Liver (tissue), 9 donors: ENCODE measurements around the gene DUOXA1. TPM values are rescaled to one million over a fixed set of nuclear protein-coding genes. Genes with fewer than 3 reads are reported as not detected.
"Not testable (repeated sequence)": the region's sequence is repeated elsewhere in the genome, so short reads cannot be mapped to it uniquely, and the experiment has no call there.

Experiments used
- DNase-seq: peaks from one replicate; pipeline ENCODE4 v3.0.0-alpha.2; 2017; ENCODE audit warnings: low spot score
- H3K27ac ChIP-seq, 2 donors: one replicate each; pipeline ENCODE4 v1.7.0; 2013; ENCODE audit warnings: inconsistent platforms in 2 of 2, low read length in 2 of 2, control low read depth in 1 of 2, low read depth in 1 of 2, mild to moderate bottlenecking in 1 of 2
- H3K27me3 ChIP-seq, 4 donors: one replicate each; pipeline versions ENCODE4 v1.6.1 to v1.7.0; 2013; ENCODE audit warnings: low read length in 3 of 4, inconsistent platforms in 1 of 4, mild to moderate bottlenecking in 1 of 4, moderate library complexity in 1 of 4; ENCODE audit not compliant: control insufficient read depth in 4 of 4, insufficient read depth in 4 of 4
- H3K36me3 ChIP-seq, 4 donors: one replicate each; pipeline versions ENCODE4 v1.6.1 to v1.7.0; 2013; ENCODE audit warnings: low read length in 3 of 4, mild to moderate bottlenecking in 3 of 4, low read depth in 1 of 4, moderate library complexity in 1 of 4; ENCODE audit not compliant: control insufficient read depth in 4 of 4, insufficient read depth in 3 of 4
- H3K4me1 ChIP-seq, 4 donors: one replicate each; pipeline versions ENCODE4 v1.6.1 to v1.7.0; 2013; ENCODE audit warnings: low read length in 3 of 4, mild to moderate bottlenecking in 3 of 4, moderate library complexity in 1 of 4; ENCODE audit not compliant: control insufficient read depth in 4 of 4, insufficient read depth in 4 of 4
- H3K4me3 ChIP-seq, 3 donors: one replicate each; pipeline versions ENCODE4 v1.6.1 to v1.7.0; 2013; ENCODE audit warnings: low read length in 3 of 3, control low read depth in 1 of 3, low read depth in 1 of 3, mild to moderate bottlenecking in 1 of 3
- H3K9ac ChIP-seq, 2 donors: one replicate each; pipeline ENCODE4 v1.7.0; 2013; ENCODE audit warnings: low read length in 2 of 2, mild to moderate bottlenecking in 2 of 2, moderate library complexity in 2 of 2, control low read depth in 1 of 2, low read depth in 1 of 2
- H3K9me3 ChIP-seq, 4 donors: one replicate each; pipeline versions ENCODE4 v1.6.1 to v1.7.0; 2013; ENCODE audit warnings: low read length in 3 of 4; ENCODE audit not compliant: control insufficient read depth in 4 of 4
- CTCF ChIP-seq: fragments of 150-350 bp; IDR thresholded peaks from 2 replicates; pipeline ENCODE4 v1.5.1; 2017; ENCODE audit warnings: improper control_type of control experiment, low read depth, low read length; ENCODE audit not compliant: missing input control
- EGR1 ChIP-seq, 2 donors: IDR thresholded peaks; 2 replicates each; pipeline ENCODE4 v1.6.1; 2016 to 2018; ENCODE audit warnings: antibody characterized with exemption in 2 of 2, low read depth in 2 of 2
- FOXA1 ChIP-seq: IDR thresholded peaks from 2 replicates; pipeline ENCODE4 v1.6.1; 2016; ENCODE audit warnings: antibody characterized with exemption
- FOXA2 ChIP-seq: IDR thresholded peaks from 2 replicates; pipeline ENCODE4 v1.6.1; 2016; ENCODE audit warnings: antibody characterized with exemption
- GABPA ChIP-seq, 2 donors: IDR thresholded peaks in 1 of 2; conservative IDR thresholded peaks in 1 of 2; 2 replicates each; pipeline ENCODE4 v1.6.1; 2016; ENCODE audit warnings: antibody characterized with exemption in 2 of 2, mild to moderate bottlenecking in 1 of 2, moderate library complexity in 1 of 2
- HNF4A ChIP-seq, 2 donors: conservative IDR thresholded peaks; 2 replicates each; pipeline ENCODE4 v1.6.1; 2016; ENCODE audit warnings: antibody characterized with exemption in 2 of 2, mild to moderate bottlenecking in 2 of 2
- HNF4G ChIP-seq: IDR thresholded peaks from 2 replicates; pipeline ENCODE4 v1.6.1; 2016; ENCODE audit warnings: antibody characterized with exemption
- JUND ChIP-seq, 2 donors: IDR thresholded peaks; 2 replicates each; pipeline ENCODE4 v1.6.1; 2016; ENCODE audit warnings: antibody characterized with exemption in 2 of 2
- NR2F2 ChIP-seq: IDR thresholded peaks from 2 replicates; pipeline ENCODE4 v1.6.1; 2016; ENCODE audit warnings: antibody characterized with exemption
- RAD21 ChIP-seq, 2 donors: IDR thresholded peaks; 2 replicates each; pipeline ENCODE4 v1.6.1; 2016; ENCODE audit warnings: antibody characterized with exemption in 2 of 2, mild to moderate bottlenecking in 2 of 2
- REST ChIP-seq: IDR thresholded peaks from 2 replicates; pipeline ENCODE4 v1.6.1; 2016; ENCODE audit warnings: antibody characterized with exemption, mild to moderate bottlenecking
- RXRA ChIP-seq, 2 donors: IDR thresholded peaks; 2 replicates each; pipeline ENCODE4 v1.6.1; 2017 to 2018; ENCODE audit warnings: antibody characterized with exemption in 2 of 2, mild to moderate bottlenecking in 1 of 2
- SP1 ChIP-seq: IDR thresholded peaks from 2 replicates; pipeline ENCODE4 v1.6.1; 2018; ENCODE audit warnings: antibody characterized with exemption, mild to moderate bottlenecking
- TAF1 ChIP-seq: conservative IDR thresholded peaks from 2 replicates; pipeline ENCODE4 v1.6.1; 2016; ENCODE audit warnings: antibody characterized with exemption, mild to moderate bottlenecking
- YY1 ChIP-seq: IDR thresholded peaks from 2 replicates; pipeline ENCODE4 v1.6.1; 2016; ENCODE audit warnings: antibody characterized with exemption, mild to moderate bottlenecking
- ZBTB33 ChIP-seq: IDR thresholded peaks from 2 replicates; pipeline ENCODE4 v1.6.1; 2016; ENCODE audit warnings: antibody characterized with exemption
- WGBS: extraction: QIAGEN DNeasy Blood & Tissue Kit; methylation state at CpG from one replicate; pipeline ENCODE4 v1.1.7; 2013; 5-methylcytosine and 5-hydroxymethylcytosine counted together
- polyA plus RNA-seq, 2 donors: library from polyadenylated mRNA; stranded (reverse) in 1 of 2; unstranded in 1 of 2; fragments of 200-250 nt in 1 of 2; fragments of >200 nt in 1 of 2; fragmentation: Nextera tagmentation in 1 of 2; extraction: Ambion mirVana in 1 of 2; gene quantifications; one replicate each; pipeline versions ENCODE4 v1.2.1 to v1.2.3, GENCODE V29; 2013 to 2015
- total RNA-seq, 2 donors: library from RNA; depleted of rRNA; stranded (reverse); fragments of >200 nt; gene quantifications; one replicate each; pipeline ENCODE4 v1.2.3, GENCODE V29; 2014
- TF ChIP-seq, protein P1 (sequence below): IDR thresholded peaks from 2 replicates; pipeline ENCODE4 v1.6.1; 2016; ENCODE audit warnings: antibody characterized with exemption
- TF ChIP-seq, protein P2 (sequence below): IDR thresholded peaks from 2 replicates; pipeline ENCODE4 v1.6.1; 2016; ENCODE audit warnings: antibody characterized with exemption
- donor health status: healthy.
- donor health status: healthy.
- donor health status: healthy.
- donor health status: healthy.
- donor health status: healthy.

Gene DUOXA1
- total and polyA plus RNA-seq, 4 donors: 0.02 TPM; not detected in 3

- 96% methylated on average over 11 of the region's 11 CpGs for WGBS
- TF ChIP-seq, protein P1, sequence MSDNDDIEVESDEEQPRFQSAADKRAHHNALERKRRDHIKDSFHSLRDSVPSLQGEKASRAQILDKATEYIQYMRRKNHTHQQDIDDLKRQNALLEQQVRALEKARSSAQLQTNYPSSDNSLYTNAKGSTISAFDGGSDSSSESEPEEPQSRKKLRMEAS: no peak
- no peak for TF ChIP-seq SP1
- TF ChIP-seq FOXA2: no peak
- no peak for TF ChIP-seq TAF1
- TF ChIP-seq RAD21 (IDR thresholded peaks at IDR 0.05): no peak
- TF ChIP-seq, protein P2, sequence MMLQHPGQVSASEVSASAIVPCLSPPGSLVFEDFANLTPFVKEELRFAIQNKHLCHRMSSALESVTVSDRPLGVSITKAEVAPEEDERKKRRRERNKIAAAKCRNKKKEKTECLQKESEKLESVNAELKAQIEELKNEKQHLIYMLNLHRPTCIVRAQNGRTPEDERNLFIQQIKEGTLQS: no peak
- no peak for TF ChIP-seq HNF4G
- no peaks in the 10 kb centered on the region for H3K36me3 ChIP-seq
- H3K9ac ChIP-seq: no peak overlapping the region
- no peak for DNase-seq
- no peak overlapping the region for H3K4me3 ChIP-seq
- no peaks in the 10 kb centered on the region for H3K9me3 ChIP-seq
- H3K27me3 ChIP-seq: peaks cover 0 to 3% (median 1%) of the 10 kb centered on the region in 4 donors
- H3K27ac ChIP-seq: no peak overlapping the region
- no peaks in the 10 kb centered on the region for H3K4me1 ChIP-seq
Observed at GRCh38 chr15:45105586-45105985, 24.1 kb downstream of the DUOXA1 start.

DNA sequence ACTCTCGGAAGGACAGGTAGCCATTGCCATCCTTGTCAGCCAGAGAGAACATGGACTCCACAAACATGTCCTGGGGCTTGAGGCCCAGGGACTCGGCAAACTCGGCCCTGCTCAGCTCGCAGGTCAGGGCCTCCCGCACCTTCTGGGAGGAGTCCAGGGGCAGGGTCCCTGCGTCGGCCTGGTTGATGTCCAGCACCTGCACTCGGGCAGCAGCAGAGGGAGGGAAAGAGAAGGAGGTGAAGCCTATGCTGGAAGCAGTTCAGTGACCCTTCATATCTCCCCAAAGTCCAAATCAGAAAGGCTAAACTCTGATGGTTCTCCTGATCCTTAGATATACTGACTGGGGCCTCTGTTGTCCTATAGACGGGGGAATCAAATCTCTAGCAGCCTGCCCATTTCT, 25.5 kb downstream of the DUOXA1 start:
- H3K4me3 ChIP-seq, H3K4me1 ChIP-seq, H3K27ac ChIP-seq, H3K27me3 ChIP-seq, H3K36me3 ChIP-seq, H3K9me3 ChIP-seq, H3K9ac ChIP-seq, DNase-seq: not testable (repeated sequence)
- 87% methylated on average over 9 of the region's 9 CpGs for WGBS

DNA sequence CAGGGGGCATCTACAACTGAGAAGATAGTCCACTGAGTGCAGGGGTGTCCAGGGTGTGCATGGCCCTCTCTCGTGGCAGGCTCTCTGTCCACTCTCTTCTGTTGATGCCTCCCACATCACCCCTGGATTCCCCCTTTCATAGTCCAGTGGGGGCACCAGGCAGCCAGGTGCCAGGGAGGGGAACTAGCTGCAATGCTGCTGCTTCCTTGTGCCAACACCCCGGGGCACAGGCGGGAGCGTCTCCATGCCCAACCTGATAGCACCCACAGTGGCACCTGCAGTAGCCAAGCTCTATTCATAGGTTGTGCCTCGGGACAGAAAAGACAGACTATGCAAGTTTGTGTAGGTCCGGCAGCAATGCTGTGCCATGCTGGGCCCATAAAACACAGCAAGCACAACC, 27.5 kb downstream of the DUOXA1 start:
- Histone ChIP-seq H3K36me3 (no peaks in the 10 kb centered on the region), H3K9me3 (no peaks in the 10 kb centered on the region), H3K4me3 (no peak overlapping the region), H3K27me3 (no peaks in the 10 kb centered on the region), H3K27ac (no peak overlapping the region), H3K9ac (no peak overlapping the region), H3K4me1 (no peaks in the 10 kb centered on the region)
- TF ChIP-seq JUND (IDR thresholded peaks at IDR 0.05): no peak
- no peak for TF ChIP-seq SP1
- no peak for TF ChIP-seq GABPA (IDR thresholded peaks at IDR 0.05 in 1 of 2, conservative IDR thresholded peaks at IDR 0.05 in 1 of 2)
- no peak for TF ChIP-seq HNF4A (conservative IDR thresholded peaks at IDR 0.05)
- TF ChIP-seq TAF1: no peak
- no peak for TF ChIP-seq RXRA (IDR thresholded peaks at IDR 0.05)
- TF ChIP-seq, protein P1: no peak
- no peak for TF ChIP-seq YY1
- no peak for TF ChIP-seq CTCF
- no peak for TF ChIP-seq HNF4G
- no peak for TF ChIP-seq ZBTB33
- no peak for TF ChIP-seq RAD21 (IDR thresholded peaks at IDR 0.05)
- TF ChIP-seq REST: no peak
- TF ChIP-seq, protein P2: no peak
- TF ChIP-seq FOXA2: no peak
- TF ChIP-seq EGR1 (IDR thresholded peaks at IDR 0.05; ENCODE audit: low read depth in 2 of 2): no peak
- TF ChIP-seq NR2F2: no peak
- TF ChIP-seq FOXA1: no peak
- WGBS: 96% methylated on average over 6 of the region's 6 CpGs
- no peak for DNase-seq
